ENCODE results near the gene PROB1.
A peak's percentile ranks its signal among the peaks of the same experiment; 100 is the strongest.
"Not testable (repeated sequence)": the region's sequence is repeated elsewhere in the genome, so short reads cannot be mapped to it uniquely, and the experiment has no call there.

The PROB1 gene

DNA sequence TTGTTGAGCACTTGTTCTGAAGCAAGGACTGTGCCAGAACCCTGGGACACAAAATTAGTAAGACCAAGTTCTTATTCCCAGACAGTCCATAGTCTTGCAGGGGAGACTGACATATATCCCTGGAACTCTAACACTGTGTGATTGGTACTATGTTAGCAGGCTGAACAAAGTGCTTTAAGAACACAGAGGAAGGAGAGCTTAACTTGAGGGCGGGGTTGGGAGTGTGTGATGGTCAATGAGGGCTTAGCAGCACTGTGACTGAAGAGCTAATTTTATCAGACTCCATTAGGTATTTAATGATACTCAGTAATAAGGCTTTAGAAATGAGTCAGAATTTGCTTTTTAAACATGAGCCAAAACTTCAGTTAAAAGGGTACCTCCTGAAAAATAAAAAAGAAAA lies 23.9 kb upstream of the PROB1 start:
- no peak overlapping the region for H3K27ac Mint-ChIP-seq
- H3K36me3 Mint-ChIP-seq = peaks cover 38 to 45% of the 10 kb centered on the region in 2 donors
- ATAC-seq (replicated peaks) = no peak
- H3K4me1 Mint-ChIP-seq = peaks cover 10 to 32% of the 10 kb centered on the region in 2 donors
- H3K27me3 Mint-ChIP-seq = no peaks in the 10 kb centered on the region
- no peak overlapping the region for H3K4me3 Mint-ChIP-seq
- no peaks in the 10 kb centered on the region for H3K9me3 Mint-ChIP-seq
- DNase-seq = no peak

GRCh38 chr5:139417214-139417613 lies 22.3 kb upstream of the PROB1 start:
- peaks cover 7 to 28% of the 10 kb centered on the region in 2 donors for H3K4me1 Mint-ChIP-seq
- no peaks in the 10 kb centered on the region for H3K9me3 Mint-ChIP-seq
- no peaks in the 10 kb centered on the region for H3K27me3 Mint-ChIP-seq
- peaks cover 36 to 50% of the 10 kb centered on the region in 2 donors for H3K36me3 Mint-ChIP-seq
- H3K4me3 Mint-ChIP-seq = no peak overlapping the region
- ATAC-seq (replicated peaks) = peak; percentile 64 to 65
- DNase-seq = no peak
- no peak overlapping the region for H3K27ac Mint-ChIP-seq

DNA sequence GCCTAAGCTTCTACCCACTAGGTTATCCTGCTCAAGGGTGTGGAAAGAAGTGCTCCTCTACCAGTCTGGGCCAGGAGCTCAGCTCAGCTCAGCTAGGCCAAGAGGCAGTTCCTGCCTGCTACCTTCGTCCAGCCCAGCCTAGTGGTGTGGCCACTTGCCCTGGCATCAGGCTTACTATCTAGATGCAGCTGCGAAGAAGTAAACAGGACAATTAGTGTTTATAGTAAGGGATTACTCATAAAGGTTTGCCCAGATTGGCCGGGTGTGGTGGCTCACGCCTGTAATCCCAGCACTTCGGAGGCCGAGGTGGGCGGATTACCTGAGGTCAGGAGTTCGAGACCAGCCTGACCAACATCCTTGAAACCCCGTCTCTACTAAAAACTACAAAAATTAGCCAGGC lies 21.7 kb upstream of the PROB1 start:
- peaks cover 7 to 27% of the 10 kb centered on the region in 2 donors for H3K4me1 Mint-ChIP-seq

DNA sequence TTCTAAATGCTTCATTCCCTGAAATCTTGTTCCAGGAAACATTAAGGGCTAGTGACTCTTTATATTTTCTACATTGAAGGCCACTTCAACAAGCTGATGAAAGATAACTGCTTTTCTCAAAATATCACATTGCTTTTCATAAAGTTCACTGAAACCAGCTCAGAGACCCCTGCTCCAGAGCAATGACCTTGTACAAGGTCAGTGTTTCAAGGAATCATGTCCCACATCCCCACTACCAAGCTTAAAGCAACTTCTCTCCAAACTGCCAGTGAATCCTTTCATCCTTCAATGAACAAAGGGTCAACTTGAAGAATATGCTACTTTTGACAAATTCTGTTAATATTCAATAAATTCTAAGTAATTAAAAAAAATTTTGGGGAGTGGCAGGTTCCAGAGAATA lies 21.0 kb upstream of the PROB1 start:
- ATAC-seq (replicated peaks) = no peak
- Mint-ChIP-seq H3K27me3 (no peaks in the 10 kb centered on the region), H3K4me1 (peaks cover 7 to 27% of the 10 kb centered on the region in 2 donors)

More for the DNA sequence above, 21.7 kb upstream of the PROB1 start:
- no peaks in the 10 kb centered on the region for H3K27me3 Mint-ChIP-seq
- peak overlapping the region; percentile 56 for H3K27ac Mint-ChIP-seq
- peaks cover 35 to 49% of the 10 kb centered on the region in 2 donors for H3K36me3 Mint-ChIP-seq
- no peak overlapping the region for H3K4me3 Mint-ChIP-seq
- H3K9me3 Mint-ChIP-seq = no peaks in the 10 kb centered on the region
- DNase-seq = no peak
- peak; percentile 14 to 15 for ATAC-seq (replicated peaks)

DNA sequence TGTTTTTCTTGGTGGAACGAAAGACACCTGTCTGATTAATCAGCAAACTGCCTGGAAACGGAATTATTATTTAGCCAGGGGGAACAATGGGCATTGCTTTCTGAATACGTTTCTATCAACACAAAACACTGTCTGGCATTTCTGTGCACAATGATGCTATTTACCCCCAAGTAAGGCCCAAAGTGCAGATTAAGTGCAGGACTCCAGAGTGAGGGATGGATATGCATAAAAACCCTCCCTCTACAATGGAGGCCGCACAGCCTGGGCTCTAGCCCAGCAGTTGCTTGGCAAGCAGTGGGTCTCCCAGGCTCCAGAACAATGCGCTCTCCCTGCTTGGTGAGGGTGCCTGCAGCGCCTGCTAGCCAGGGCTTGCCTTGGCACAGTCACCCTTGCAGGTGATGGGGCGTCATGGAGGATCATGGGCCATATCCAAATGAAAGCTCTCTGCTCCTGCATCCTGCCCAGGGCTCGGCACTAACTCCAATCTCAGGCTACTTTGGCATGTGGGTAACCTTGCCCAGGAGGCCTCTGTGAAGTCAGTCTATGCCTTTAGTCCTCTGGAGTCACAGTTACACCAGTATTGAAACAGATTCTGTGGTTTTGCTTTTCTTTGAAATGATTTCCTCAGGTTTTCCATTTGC lies 20.4 kb upstream of the PROB1 start:
- ATAC-seq (replicated peaks) (peak in 1 of 2 donors; percentile 37), DNase-seq (no peak)
- no peak overlapping the region for H3K4me3 Mint-ChIP-seq
- H3K9me3 Mint-ChIP-seq = no peaks in the 10 kb centered on the region
- H3K27ac Mint-ChIP-seq = no peak overlapping the region
- H3K36me3 Mint-ChIP-seq = peaks cover 31 to 43% of the 10 kb centered on the region in 2 donors
- peaks cover 7 to 27% of the 10 kb centered on the region in 2 donors for H3K4me1 Mint-ChIP-seq
- no peaks in the 10 kb centered on the region for H3K27me3 Mint-ChIP-seq

More for the DNA sequence above, 21.0 kb upstream of the PROB1 start:
- H3K36me3 Mint-ChIP-seq = peaks cover 35 to 48% of the 10 kb centered on the region in 2 donors
- DNase-seq = no peak
- no peak overlapping the region for H3K27ac Mint-ChIP-seq
- H3K4me3 Mint-ChIP-seq = no peak overlapping the region
- no peaks in the 10 kb centered on the region for H3K9me3 Mint-ChIP-seq

DNA sequence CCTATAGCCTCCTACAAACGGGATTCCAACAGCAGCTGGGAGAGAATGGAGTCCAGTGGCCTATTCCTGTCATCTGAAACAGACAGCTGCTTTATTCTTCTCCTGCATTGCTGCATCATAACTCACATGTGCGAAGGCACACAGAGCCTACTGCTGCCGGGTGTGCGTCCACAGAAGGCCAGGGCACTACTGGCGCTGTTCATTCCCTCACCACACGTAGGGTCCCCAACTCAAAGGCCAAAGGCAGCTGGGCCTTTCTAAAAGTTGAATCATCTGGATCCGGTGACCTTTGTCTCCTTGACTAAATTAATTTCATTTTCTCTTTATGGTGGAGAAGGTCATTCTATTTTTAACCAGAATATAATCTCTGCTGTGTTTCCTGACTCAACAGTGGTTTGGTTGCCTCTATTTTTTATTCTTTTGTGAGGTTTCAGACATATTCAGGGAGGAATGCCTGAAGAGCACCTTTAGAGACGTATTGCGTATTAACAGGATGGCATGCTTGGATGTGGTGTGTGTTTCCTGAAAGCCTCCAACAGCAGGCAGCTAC lies 19.8 kb upstream of the PROB1 start:
- Mint-ChIP-seq H3K4me3 (no peak overlapping the region), H3K9me3 (no peaks in the 10 kb centered on the region), H3K27ac (no peak overlapping the region)

GRCh38 chr5:139413963-139414362 lies 19.1 kb upstream of the PROB1 start:
- no peaks in the 10 kb centered on the region for H3K27me3 Mint-ChIP-seq
- H3K36me3 Mint-ChIP-seq = peaks cover 20 to 33% of the 10 kb centered on the region in 2 donors
- ATAC-seq (replicated peaks) = no peak
- H3K27ac Mint-ChIP-seq = no peak overlapping the region
- no peak overlapping the region for H3K4me3 Mint-ChIP-seq
- H3K4me1 Mint-ChIP-seq = peaks cover 7 to 27% of the 10 kb centered on the region in 2 donors
- DNase-seq = no peak
- no peaks in the 10 kb centered on the region for H3K9me3 Mint-ChIP-seq

More for the DNA sequence above, 19.8 kb upstream of the PROB1 start:
- Mint-ChIP-seq H3K4me1 (peaks cover 7 to 27% of the 10 kb centered on the region in 2 donors), H3K27me3 (no peaks in the 10 kb centered on the region), H3K36me3 (peaks cover 26 to 38% of the 10 kb centered on the region in 2 donors)
- DNase-seq (no peak), ATAC-seq (replicated peaks) (peak; percentile 31 to 42)

GRCh38 chr5:139413153-139413552 lies 18.2 kb upstream of the PROB1 start:
- Mint-ChIP-seq H3K4me1 (peaks cover 7 to 28% of the 10 kb centered on the region in 2 donors), H3K9me3 (no peaks in the 10 kb centered on the region), H3K4me3 (no peak overlapping the region), H3K27me3 (no peaks in the 10 kb centered on the region), H3K27ac (no peak overlapping the region), H3K36me3 (peaks cover 12 to 25% of the 10 kb centered on the region in 2 donors)
- DNase-seq (no peak), ATAC-seq (replicated peaks) (no peak)

DNA sequence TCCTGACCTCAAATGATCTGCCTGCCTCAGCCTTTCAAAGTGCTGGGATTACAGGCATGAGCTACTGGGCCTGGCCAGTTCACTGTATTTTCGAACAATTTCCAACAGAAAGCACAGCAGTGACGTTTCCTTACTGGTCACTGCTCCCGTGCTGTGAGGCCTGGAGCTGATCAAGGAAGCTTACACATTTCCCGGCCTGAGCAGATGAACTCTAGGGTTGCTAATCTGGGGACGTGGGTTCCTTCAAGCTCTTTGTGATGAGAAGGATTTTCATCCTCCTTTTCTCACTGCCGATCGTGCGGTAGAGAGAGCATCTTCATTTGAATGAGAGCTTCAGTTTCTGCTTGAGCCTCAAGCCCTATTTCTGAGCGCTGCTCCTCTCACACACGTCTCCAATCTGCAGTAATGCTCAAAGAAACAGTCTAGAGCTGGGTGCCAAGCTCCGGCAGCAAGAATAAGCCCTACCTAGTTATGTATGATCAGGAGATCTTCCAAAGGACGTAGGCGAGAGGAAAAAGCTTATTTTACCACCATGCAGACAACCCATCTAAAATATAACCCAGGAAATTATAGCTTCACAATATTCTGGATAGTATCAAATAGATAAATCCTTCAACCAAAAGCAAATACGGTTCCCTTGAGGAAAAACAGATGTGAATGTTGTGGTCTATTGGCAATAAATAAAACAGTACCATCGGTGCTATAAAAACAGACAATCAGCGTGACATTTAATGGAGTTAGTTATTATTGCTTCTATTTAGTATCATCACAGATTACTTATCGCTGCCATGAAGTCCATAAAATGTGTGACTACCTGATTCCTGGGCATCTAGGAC lies 16.3 kb upstream of the PROB1 start:
- DNase-seq = no peak
- H3K27ac Mint-ChIP-seq = no peak overlapping the region
- peaks cover 16 to 35% of the 10 kb centered on the region in 2 donors for H3K4me1 Mint-ChIP-seq

GRCh38 chr5:139410121-139410992 lies 15.5 kb upstream of the PROB1 start:
- ATAC-seq (replicated peaks) = no peak

More for the DNA sequence above, 16.3 kb upstream of the PROB1 start:
- Mint-ChIP-seq H3K27me3 (no peaks in the 10 kb centered on the region), H3K4me3 (no peak overlapping the region), H3K9me3 (no peaks in the 10 kb centered on the region), H3K36me3 (peaks cover 11 to 19% of the 10 kb centered on the region in 2 donors)
- ATAC-seq (replicated peaks) = no peak

GRCh38 chr5:139409116-139409515 lies 14.2 kb upstream of the PROB1 start:
- not testable (repeated sequence) for ATAC-seq (replicated peaks); H3K27me3 Mint-ChIP-seq; H3K9me3 Mint-ChIP-seq; H3K4me3 Mint-ChIP-seq; DNase-seq
- Mint-ChIP-seq H3K36me3 (peaks cover 14 to 19% of the 10 kb centered on the region in 2 donors), H3K27ac (peak overlapping the region; percentile 51), H3K4me1 (peaks cover 21 to 27% of the 10 kb centered on the region in 2 donors)

More at GRCh38 chr5:139410121-139410992, 15.5 kb upstream of the PROB1 start:
- H3K27me3 Mint-ChIP-seq = no peaks in the 10 kb centered on the region
- H3K27ac Mint-ChIP-seq = no peak overlapping the region
- H3K36me3 Mint-ChIP-seq = peaks cover 11 to 19% of the 10 kb centered on the region in 2 donors
- no peaks in the 10 kb centered on the region for H3K9me3 Mint-ChIP-seq
- no peak for DNase-seq
- no peak overlapping the region for H3K4me3 Mint-ChIP-seq
- H3K4me1 Mint-ChIP-seq = peaks cover 16 to 29% of the 10 kb centered on the region in 2 donors

DNA sequence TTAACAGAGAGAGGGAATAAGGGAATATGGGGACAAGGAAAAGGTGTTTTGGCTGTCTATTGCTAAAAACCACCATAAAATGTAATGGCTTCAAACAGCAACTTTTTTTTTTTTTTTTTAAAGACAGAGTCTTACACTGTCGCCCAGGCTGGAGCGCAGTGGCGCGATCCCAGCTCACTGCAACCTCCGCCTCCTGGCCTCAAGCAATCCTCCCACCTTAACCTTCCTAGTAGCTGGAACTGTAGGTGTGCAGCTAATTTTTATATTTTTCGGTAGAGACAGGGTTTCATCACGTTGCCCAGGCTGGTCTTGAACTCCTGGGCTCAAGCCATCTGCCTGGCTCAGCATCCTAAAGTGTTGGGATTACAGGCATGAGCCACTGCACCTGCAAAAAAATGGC lies 13.3 kb upstream of the PROB1 start:
- Mint-ChIP-seq H3K4me3 (no peak overlapping the region), H3K9me3 (peaks cover 0 to 1% of the 10 kb centered on the region in 2 donors), H3K36me3 (peaks cover 6 to 11% of the 10 kb centered on the region in 2 donors), H3K27me3 (no peaks in the 10 kb centered on the region), H3K27ac (peak overlapping the region; percentile 70), H3K4me1 (peaks cover 24 to 34% of the 10 kb centered on the region in 2 donors)
- no peak for DNase-seq
- no peak for ATAC-seq (replicated peaks)

DNA sequence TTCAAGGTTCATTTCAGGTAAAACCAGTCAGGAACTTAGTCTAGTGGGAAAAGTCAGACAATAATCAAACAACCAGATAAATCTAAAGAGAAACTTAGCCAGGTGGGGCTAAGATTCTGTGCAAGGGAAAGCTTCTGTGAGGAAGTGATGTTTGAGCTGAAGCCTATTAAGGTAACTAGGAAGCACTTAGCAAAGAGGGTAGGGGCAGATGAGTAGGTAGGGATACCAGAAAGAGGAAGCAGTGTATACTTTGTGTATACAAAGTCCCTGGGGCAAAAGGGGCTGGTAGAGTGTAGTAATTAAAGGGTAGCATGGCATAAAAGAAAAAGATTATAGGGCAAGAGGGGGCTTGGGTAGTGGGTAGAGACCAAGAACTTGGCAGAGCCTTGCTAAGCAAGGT lies 12.6 kb upstream of the PROB1 start:
- Mint-ChIP-seq H3K9me3 (peaks cover 0 to 1% of the 10 kb centered on the region in 2 donors), H3K27ac (peak overlapping the region; percentile 70), H3K27me3 (no peaks in the 10 kb centered on the region), H3K36me3 (peaks cover 4% of the 10 kb centered on the region in 2 donors), H3K4me3 (peak overlapping the region; percentile 4 to 28), H3K4me1 (peaks cover 30 to 41% of the 10 kb centered on the region in 2 donors)
- no peak for DNase-seq
- ATAC-seq (replicated peaks) = peak; percentile 62 to 64

Data from stimulated activated naive B cell treated with anti-CD40 and anti-IgM and Interleukin-4, amounts not matched to agents 10 μg/mL and 1 μg/mL and 100 μg/mL, for 72 hours (primary cell).